Measurements from ENCODE around the gene ATP9B. TPM values are rescaled to one million over a fixed set of nuclear protein-coding genes. Genes with fewer than 3 reads are reported as not detected.

Gene ATP9B
- total and polyA plus RNA-seq, 9 donors, result 19.9 to 72.1 (median 43.2) TPM

DNA sequence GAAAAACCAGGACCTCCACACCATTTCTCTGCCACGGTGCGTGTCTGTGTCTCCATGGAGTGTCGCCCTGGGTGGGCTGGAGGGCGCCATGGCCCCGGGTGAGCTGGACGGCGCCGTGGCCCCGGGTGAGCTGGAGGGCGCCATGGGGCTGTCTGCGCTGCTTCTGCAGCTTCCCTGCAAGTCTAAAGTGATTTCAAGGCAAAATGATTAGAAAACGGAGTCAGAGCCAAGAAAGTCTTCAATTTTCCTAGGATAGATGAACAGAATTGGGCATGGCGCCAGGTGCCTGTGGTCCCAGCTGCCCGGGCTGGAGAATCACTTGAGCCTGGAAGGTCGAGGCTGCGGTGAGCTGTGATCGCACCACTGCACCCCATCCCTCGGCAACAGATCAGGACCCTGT, 298.8 kb downstream of the ATP9B start:
- Histone ChIP-seq H3K9me3 (no peaks in the 10 kb centered on the region), H3K36me3 (no peaks in the 10 kb centered on the region), H3K4me3 (no peak overlapping the region), H3K27ac (no peak overlapping the region), H3K4me1 (ENCODE audit: insufficient read depth) (peaks cover 12% of the 10 kb centered on the region), H3K27me3 (no peaks in the 10 kb centered on the region)
- peak in 4 of 5 donors; percentile 52 to 77 (median 59) for DNase-seq
- TF ChIP-seq EP300 (IDR thresholded peaks at IDR 0.05) (no peak), POLR2A (IDR thresholded peaks at IDR 0.05) (no peak)
- TF ChIP-seq, protein P1, sequence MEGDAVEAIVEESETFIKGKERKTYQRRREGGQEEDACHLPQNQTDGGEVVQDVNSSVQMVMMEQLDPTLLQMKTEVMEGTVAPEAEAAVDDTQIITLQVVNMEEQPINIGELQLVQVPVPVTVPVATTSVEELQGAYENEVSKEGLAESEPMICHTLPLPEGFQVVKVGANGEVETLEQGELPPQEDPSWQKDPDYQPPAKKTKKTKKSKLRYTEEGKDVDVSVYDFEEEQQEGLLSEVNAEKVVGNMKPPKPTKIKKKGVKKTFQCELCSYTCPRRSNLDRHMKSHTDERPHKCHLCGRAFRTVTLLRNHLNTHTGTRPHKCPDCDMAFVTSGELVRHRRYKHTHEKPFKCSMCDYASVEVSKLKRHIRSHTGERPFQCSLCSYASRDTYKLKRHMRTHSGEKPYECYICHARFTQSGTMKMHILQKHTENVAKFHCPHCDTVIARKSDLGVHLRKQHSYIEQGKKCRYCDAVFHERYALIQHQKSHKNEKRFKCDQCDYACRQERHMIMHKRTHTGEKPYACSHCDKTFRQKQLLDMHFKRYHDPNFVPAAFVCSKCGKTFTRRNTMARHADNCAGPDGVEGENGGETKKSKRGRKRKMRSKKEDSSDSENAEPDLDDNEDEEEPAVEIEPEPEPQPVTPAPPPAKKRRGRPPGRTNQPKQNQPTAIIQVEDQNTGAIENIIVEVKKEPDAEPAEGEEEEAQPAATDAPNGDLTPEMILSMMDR (IDR thresholded peaks at IDR 0.05), result no peak
- WGBS, 3 donors, result 19 to 58% (median 22%) methylated on average over 18 of the region's 18 CpGs
- intact Hi-C loops (cut with DNase I), result loop anchor here in 1 of 4 donors (10.0 kb wide), 1 partner anchor 487 kb away; no protein-coding TSS in a partner anchor

DNA sequence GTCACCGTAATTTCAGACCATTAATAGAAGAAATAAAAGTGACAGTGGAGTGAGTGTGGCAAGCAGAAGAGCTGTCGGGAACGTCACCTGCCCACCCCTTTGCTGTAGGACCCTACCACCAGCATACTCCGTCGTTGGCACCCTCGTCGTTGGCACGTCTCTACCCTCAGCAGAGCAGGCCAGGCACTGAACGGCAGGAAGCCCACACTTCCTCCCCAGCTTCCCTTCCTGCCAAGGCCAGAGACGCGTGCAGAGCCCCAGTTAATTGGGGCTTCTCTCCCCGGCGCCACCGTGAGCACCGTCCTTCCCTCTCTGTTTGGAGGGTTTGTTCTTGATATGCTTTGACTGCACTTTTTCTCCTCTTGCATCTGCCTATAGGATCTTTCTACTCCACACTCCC, 299.5 kb downstream of the ATP9B start:
- H3K27me3 ChIP-seq, result no peaks in the 10 kb centered on the region
- intact Hi-C loops (cut with DNase I), result loop anchor here in 1 of 4 donors (10.0 kb wide), 1 partner anchor 486 kb away; no protein-coding TSS in a partner anchor
- no peak overlapping the region for H3K27ac ChIP-seq
- 83 to 91% (median 83%) methylated on average over 15 of the region's 15 CpGs for WGBS, 3 donors
- peaks cover 12% of the 10 kb centered on the region for H3K4me1 ChIP-seq (ENCODE audit: insufficient read depth)
- DNase-seq, result no peak
- no peak overlapping the region for H3K4me3 ChIP-seq
- TF ChIP-seq, protein P1 (IDR thresholded peaks at IDR 0.05), result no peak
- no peak for TF ChIP-seq EP300 (IDR thresholded peaks at IDR 0.05)
- no peak for TF ChIP-seq POLR2A (IDR thresholded peaks at IDR 0.05)
- H3K36me3 ChIP-seq, result no peaks in the 10 kb centered on the region
- no peaks in the 10 kb centered on the region for H3K9me3 ChIP-seq

DNA sequence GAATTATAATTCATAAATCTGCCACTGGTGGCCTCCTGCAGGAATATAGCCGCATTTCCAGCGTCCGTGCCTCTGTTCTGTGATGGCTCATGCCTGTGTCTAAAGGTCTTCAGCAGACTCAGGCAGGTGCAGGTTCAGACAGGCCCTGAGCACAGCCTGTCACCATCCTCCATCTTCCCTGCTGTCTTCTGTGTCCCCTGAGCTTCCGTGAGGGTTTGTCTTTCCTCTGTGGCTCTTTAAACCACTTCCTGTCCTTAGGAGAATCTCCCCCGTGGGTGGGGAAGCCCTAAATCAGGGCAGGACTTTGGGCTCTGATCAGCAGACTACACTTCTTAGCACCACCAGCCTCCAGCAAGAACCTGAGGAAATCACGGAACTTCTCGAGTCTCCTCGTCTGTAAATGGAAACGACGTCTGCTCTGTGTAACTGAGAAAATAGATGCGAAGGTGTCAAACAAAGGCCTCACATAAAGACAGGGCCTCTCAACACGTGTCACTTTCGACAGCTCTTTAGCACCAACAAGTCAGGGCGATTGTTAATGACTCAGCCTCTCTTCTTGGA, 302.4 kb downstream of the ATP9B start:
- H3K27ac ChIP-seq, result no peak overlapping the region

DNA sequence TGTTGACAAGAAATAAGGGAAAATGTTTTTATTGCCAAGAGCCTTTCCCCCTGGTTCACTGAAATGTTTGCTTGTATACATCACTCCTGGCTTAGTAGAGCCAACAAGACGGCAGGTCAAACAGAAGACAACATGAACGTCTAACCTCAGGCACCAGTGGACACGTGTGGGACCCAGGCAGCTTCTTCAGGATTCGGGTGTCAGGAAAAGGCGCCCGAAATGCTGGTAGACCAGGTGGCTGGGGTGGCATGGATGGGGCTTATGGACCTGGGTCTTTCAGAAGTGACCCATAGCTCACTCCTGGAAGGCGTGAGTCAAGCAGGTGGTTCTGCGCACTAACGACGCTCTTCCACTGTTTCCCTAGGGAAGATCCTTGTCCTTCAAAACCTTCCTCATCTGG, 303.3 kb downstream of the ATP9B start:
- DNase-seq, result no peak
- Histone ChIP-seq H3K4me3 (no peak overlapping the region), H3K36me3 (no peaks in the 10 kb centered on the region), H3K4me1 (ENCODE audit: insufficient read depth) (peaks cover 5% of the 10 kb centered on the region), H3K27me3 (no peaks in the 10 kb centered on the region), H3K27ac (no peak overlapping the region), H3K9me3 (no peaks in the 10 kb centered on the region)
- WGBS, 3 donors, result 80 to 94% (median 87%) methylated on average over 10 of the region's 10 CpGs
- TF ChIP-seq EP300 (IDR thresholded peaks at IDR 0.05) (no peak), POLR2A (IDR thresholded peaks at IDR 0.05) (no peak)
- TF ChIP-seq, protein P1 (IDR thresholded peaks at IDR 0.05), result no peak
- intact Hi-C loops (cut with DNase I), result no loop called here

More for the DNA sequence above, 302.4 kb downstream of the ATP9B start:
- H3K4me1 ChIP-seq (ENCODE audit: insufficient read depth), result peaks cover 6% of the 10 kb centered on the region
- H3K9me3 ChIP-seq, result no peaks in the 10 kb centered on the region
- intact Hi-C loops (cut with DNase I), result no loop called here
- WGBS, 3 donors, result 84 to 87% (median 87%) methylated on average over 14 of the region's 14 CpGs
- TF ChIP-seq POLR2A (IDR thresholded peaks at IDR 0.05) (no peak), EP300 (IDR thresholded peaks at IDR 0.05) (no peak)
- TF ChIP-seq, protein P1 (IDR thresholded peaks at IDR 0.05), result no peak
- no peak overlapping the region for H3K4me3 ChIP-seq
- H3K27me3 ChIP-seq, result no peaks in the 10 kb centered on the region
- DNase-seq, result no peak
- H3K36me3 ChIP-seq, result no peaks in the 10 kb centered on the region

Data from ovary (tissue), 9 donors.